GM12878 (cell line): ENCODE results near the gene NAA15. TPM values are rescaled to one million over a fixed set of nuclear protein-coding genes. Genes with fewer than 3 reads are reported as not detected.

ENCODE experiments used
- ATAC-seq: fragments of 200-7000 bp; cut with Tn5 transposase; 3 replicates; pipeline ENCODE4 v1.9.1; 2020; ENCODE audit warnings: mild to moderate bottlenecking, moderate library complexity
- BruUV-seq: library from RNA; stranded (reverse); fragments of 400-500 nt; replicated peaks from 2 replicates; lab custom pipeline; 2021; lab: Mats Ljungman, UMichigan
- CTCF ChIA-PET: fragments of 300-600 bp; sonication (Branson Sonifier 250); formaldehyde crosslinking; extraction: SDS; loops from one replicate; lab custom pipeline; 2021; ENCODE audit warnings: inconsistent platforms; lab: Yijun Ruan, JAX
- POLR2A ChIA-PET: fragments of 350-600 bp; formaldehyde crosslinking; extraction: SDS; loops from one replicate; lab custom pipeline; 2021; ENCODE audit warnings: inconsistent platforms; lab: Charles Lee
- RAD21 ChIA-PET: fragments of 300-600 bp; sonication (Branson Sonifier 250); formaldehyde crosslinking; loops from one replicate; lab custom pipeline; 2023; ENCODE audit warnings: antibody characterized with exemption; ENCODE audit not compliant: unreplicated experiment; lab: Charles Lee
- SMC1A ChIA-PET: fragments of 300-600 bp; sonication (Branson Sonifier 250); formaldehyde crosslinking; loops from one replicate; lab custom pipeline; 2023; ENCODE audit not compliant: unreplicated experiment, uncharacterized antibody; lab: Charles Lee
- DNase-seq: peaks from one replicate; pipeline ENCODE4 v3.0.0-alpha.2; 2011; ENCODE audit warnings: low read depth, low spot score
- FAIRE-seq: peaks from 3 replicates; lab custom pipeline; 2011; peaks lifted over from hg19 to GRCh38; lab: Jason Lieb, UNC
- H2AFZ ChIP-seq: 2 replicates; pipeline ENCODE4 v1.6.0; 2011; ENCODE audit warnings: low read depth, low read length, control low read depth; ENCODE audit not compliant: control insufficient read depth
- H3K27ac ChIP-seq: 2 replicates; pipeline ENCODE4 v1.5.1; 2011; ENCODE audit warnings: control low read depth; ENCODE audit not compliant: control insufficient read depth, insufficient read depth
- H3K27me3 ChIP-seq, 2 experiments: replicated peaks in 1 of 2; 2 replicates each; pipeline versions ENCODE4 v1.6.0 to v1.6.1; 2011; ENCODE audit warnings: low read length in 1 of 2; ENCODE audit not compliant: control insufficient read depth in 2 of 2, insufficient read depth in 2 of 2
- H3K36me3 ChIP-seq, 2 experiments: 2 replicates each; pipeline ENCODE4 v1.5.1; 2011; ENCODE audit warnings: low read length in 1 of 2; ENCODE audit not compliant: control insufficient read depth in 2 of 2, insufficient read depth in 2 of 2
- H3K4me1 ChIP-seq: 2 replicates; pipeline ENCODE4 v1.6.1; 2011; ENCODE audit warnings: mild to moderate bottlenecking, low read length, moderate library complexity, mixed read lengths; ENCODE audit not compliant: control insufficient read depth, insufficient read depth
- H3K4me2 ChIP-seq: 2 replicates; pipeline ENCODE4 v1.6.0; 2011; ENCODE audit warnings: control low read depth; ENCODE audit not compliant: control insufficient read depth, insufficient read depth
- H3K4me3 ChIP-seq: fragments of 200-600 bp; sonication (generic); 2 replicates; pipeline ENCODE4 v1.5.1; 2016
- H3K79me2 ChIP-seq: 2 replicates; pipeline ENCODE4 v1.6.0; 2011; ENCODE audit warnings: low read length; ENCODE audit not compliant: control insufficient read depth, insufficient read depth
- H3K9ac ChIP-seq: 2 replicates; pipeline ENCODE4 v1.8.0; 2011; ENCODE audit warnings: low read length, control low read depth, mixed read lengths; ENCODE audit not compliant: control insufficient read depth, insufficient read depth
- H3K9me3 ChIP-seq: replicated peaks from 3 replicates; pipeline ENCODE4 v1.5.1; 2011; ENCODE audit warnings: mild to moderate bottlenecking, low read length; ENCODE audit not compliant: control insufficient read depth, insufficient read depth
- H4K20me1 ChIP-seq: 2 replicates; pipeline ENCODE4 v1.6.0; 2011; ENCODE audit not compliant: control insufficient read depth, insufficient read depth
- ATF7 ChIP-seq: fragments of 450-650 bp; IDR thresholded peaks from 2 replicates; pipeline ENCODE4 v1.6.1; 2016; ENCODE audit warnings: low read depth, mild to moderate bottlenecking
- CEBPB ChIP-seq, 2 experiments: fragments of 150-350 bp in 1 of 2; IDR thresholded peaks; 2 replicates each; pipeline ENCODE4 v1.6.1; 2012 to 2014; ENCODE audit warnings: low read depth in 2 of 2, low read length in 2 of 2, borderline replicate concordance in 1 of 2, inconsistent platforms in 1 of 2
- CREM ChIP-seq: IDR thresholded peaks from 2 replicates; pipeline ENCODE4 v1.6.1; 2014; ENCODE audit warnings: antibody characterized with exemption, low read depth
- CUX1 ChIP-seq: IDR thresholded peaks from 2 replicates; pipeline ENCODE4 v1.6.1; 2012; ENCODE audit warnings: improper control_type of control experiment, low read depth, low read length; ENCODE audit not compliant: insufficient replicate concordance
- EP300 ChIP-seq, 2 experiments: fragments of 150-350 bp in 1 of 2; IDR thresholded peaks; 2 replicates each; pipeline ENCODE4 v1.6.1; 2011 to 2012; ENCODE audit warnings: low read depth in 2 of 2, low read length in 2 of 2, borderline replicate concordance in 1 of 2, improper control_type of control experiment in 1 of 2, inconsistent platforms in 1 of 2; ENCODE audit not compliant: control insufficient read depth in 1 of 2
- EZH2 ChIP-seq: IDR thresholded peaks from 2 replicates; pipeline ENCODE4 v1.6.1; 2012; ENCODE audit warnings: low read depth, mild to moderate bottlenecking, control low read depth, inconsistent platforms, low read length, borderline replicate concordance; ENCODE audit not compliant: control insufficient read depth
- RAD21 ChIP-seq: IDR thresholded peaks from 2 replicates; pipeline ENCODE4 v1.6.1; 2011; ENCODE audit warnings: mild to moderate bottlenecking, low read depth, low read length, moderate library complexity; ENCODE audit not compliant: insufficient read depth
- SMARCA5 ChIP-seq: fragments of 450-650 bp; IDR thresholded peaks from 2 replicates; pipeline ENCODE4 v1.6.1; 2017; ENCODE audit warnings: mild to moderate bottlenecking
- SRF ChIP-seq, 2 experiments: IDR thresholded peaks; 2 replicates each; pipeline ENCODE4 v1.6.1; 2011; ENCODE audit warnings: low read depth in 2 of 2, low read length in 2 of 2, mild to moderate bottlenecking in 1 of 2, moderate library complexity in 1 of 2
- TARDBP ChIP-seq: IDR thresholded peaks from 2 replicates; pipeline ENCODE4 v1.6.1; 2016; ENCODE audit warnings: borderline replicate concordance
- YY1 ChIP-seq: IDR thresholded peaks from 2 replicates; pipeline ENCODE4 v1.6.1; 2011; ENCODE audit warnings: low read depth, mild to moderate bottlenecking, low read length
- ZNF24 ChIP-seq: fragments of 450-650 bp; IDR thresholded peaks from 2 replicates; pipeline ENCODE4 v1.6.1; 2017; ENCODE audit warnings: antibody characterized with exemption, mild to moderate bottlenecking
- WGBS: methylation state at CpG from one replicate; pipeline ENCODE4 v1.1.6; 2016; ENCODE audit warnings: low lambda C conversion rate; ENCODE audit not compliant: insufficient replicate concordance, insufficient coverage; ENCODE audit errors: missing lambda C conversion rate; 5-methylcytosine and 5-hydroxymethylcytosine counted together
- in situ Hi-C: fragments of 300-500 bp; cut with MboI; formaldehyde crosslinking; loops from 9 replicates; pipeline ENCODE4 v1.14.3; 2018; ENCODE audit warnings: mixed read lengths
- intact Hi-C: fragments of 100-400 bp; cut with micrococcal nuclease; formaldehyde crosslinking; loops from one replicate; pipeline ENCODE4 v1.14.2; 2022; ENCODE audit not compliant: unreplicated experiment
- polyA plus RNA-seq, 11 experiments: library from polyadenylated mRNA; depleted of rRNA in 4 of 11; unstranded in 6 of 11; stranded (reverse) in 5 of 11; fragments of >200 nt; fragmentation: Nextera tagmentation in 4 of 11; fragmentation: Illumina TruSeq in 1 of 11; extraction: Ambion mirVana in 4 of 11; extraction: Trizol in 1 of 11; gene quantifications; 1 replicate in 1 of 11; 2 replicates in 10 of 11; pipeline versions ENCODE4 v1.2.1 to v1.2.3, GENCODE V29; 2011 to 2016; ENCODE audit warnings: inconsistent platforms in 2 of 11, missing spikeins in 2 of 11, low read depth in 1 of 11
- total RNA-seq, 4 experiments: library from RNA; depleted of rRNA in 3 of 4; stranded (reverse); fragments of >200 nt in 3 of 4; fragmentation: Illumina TruSeq in 1 of 4; extraction: Trizol in 1 of 4; gene quantifications; 2 replicates each; pipeline versions ENCODE4 v1.2.1 to v1.2.3, GENCODE V29; 2013 to 2021
- TF ChIP-seq, protein P1 (sequence below): fragments of 450-650 bp; IDR thresholded peaks from 2 replicates; pipeline ENCODE4 v1.6.1; 2016; ENCODE audit warnings: mild to moderate bottlenecking
- TF ChIP-seq, protein P2 (sequence below): fragments of 450-650 bp; IDR thresholded peaks from 2 replicates; pipeline ENCODE4 v1.6.1; 2016; ENCODE audit warnings: mild to moderate bottlenecking

Gene NAA15
- total and polyA plus RNA-seq, 10 of the 15 experiments (the other 5 are each of a cell fraction or from before 2014, with no cell fraction given) = 24.3 to 93.1 (median 51.9) TPM

DNA sequence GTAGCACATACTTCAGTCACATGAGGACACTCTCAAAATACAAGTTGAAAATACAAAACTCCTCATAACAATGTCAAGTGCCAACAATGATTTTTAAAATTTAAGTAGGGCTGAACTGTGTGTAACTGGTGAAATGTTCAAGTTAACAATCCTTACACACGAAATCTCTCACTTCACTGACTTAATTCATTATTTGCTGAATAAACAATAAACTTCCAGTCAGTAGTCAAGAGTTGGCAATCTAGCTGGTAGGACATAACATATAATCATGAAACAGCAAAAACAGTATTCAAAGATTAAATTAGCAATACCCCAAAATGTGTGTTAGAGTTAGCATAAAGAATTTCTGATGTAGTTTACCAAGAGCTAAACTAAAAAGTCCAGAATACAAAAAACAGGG, 150.7 kb downstream of the NAA15 start (continued):
- TF ChIP-seq EZH2 = no peak
- no peak for TF ChIP-seq YY1
- no peak for TF ChIP-seq TARDBP
- TF ChIP-seq CREM = no peak

DNA sequence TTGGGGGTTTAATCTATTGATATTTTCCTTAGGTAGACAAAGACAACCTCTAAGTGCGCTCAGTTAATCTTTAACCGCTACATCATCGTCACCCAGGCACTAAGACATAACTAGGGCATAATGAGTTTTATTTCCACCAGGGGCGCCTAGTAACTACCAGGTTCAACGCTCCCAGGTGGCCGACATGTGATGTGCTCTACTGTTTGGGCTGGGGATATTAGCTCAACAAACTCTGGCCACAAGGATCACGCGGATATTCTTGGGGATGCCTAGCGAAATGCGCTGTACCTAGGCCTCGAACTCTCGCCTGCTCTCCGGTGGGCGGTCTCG, 151.7 kb downstream of the NAA15 start:
- Histone ChIP-seq H2AFZ (peak overlapping the region; percentile 88), H3K9ac (peak overlapping the region; percentile 74), H3K4me3 (peak overlapping the region; percentile 82), H3K79me2 (peaks cover 44% of the 10 kb centered on the region), H4K20me1 (no peaks in the 10 kb centered on the region), H3K27ac (peak overlapping the region; percentile 78), H3K27me3 (no peaks in the 10 kb centered on the region), H3K36me3 (no peaks in the 10 kb centered on the region), H3K4me2 (peak overlapping the region; percentile 32), H3K4me1 (peaks cover 9% of the 10 kb centered on the region; the same call in 1 of the 2 replicates), H3K9me3 (no peaks in the 10 kb centered on the region)
- intact Hi-C loops (loop anchor here (2.0 to 10.0 kb wide), 3 partner anchors 76 to 371 kb away; partner anchors contain the start of genes NAA15 and NDUFC1), in situ Hi-C loops (no loop called here)
- CTCF ChIA-PET = interaction anchor here (0.8 to 1.1 kb wide), 5 partner anchors 8 to 78 kb away, joined by 3 to 4 read pairs (median 3); no protein-coding TSS in a partner anchor
- under 1% methylated on average over 15 of the region's 15 CpGs for WGBS
- POLR2A ChIA-PET = interaction anchor here (0.6 to 0.7 kb wide), 3 partner anchors 34 to 345 kb away, joined by 3 read pairs; no protein-coding TSS in a partner anchor
- ATAC-seq (peak; percentile 76), DNase-seq (peak; percentile 59), FAIRE-seq (peak; percentile 59)
- SMC1A ChIA-PET = no interaction called here
- BruUV-seq = TSS peak; percentile 78
- RAD21 ChIA-PET = interaction anchor here (0.8 to 1.2 kb wide), 2 partner anchors 74 to 152 kb away, joined by 3 to 6 read pairs; partner anchors contain the start of gene NAA15
- peak; percentile 82; the same call in 1 of the 2 replicates for TF ChIP-seq ATF7
- TF ChIP-seq, protein P1, sequence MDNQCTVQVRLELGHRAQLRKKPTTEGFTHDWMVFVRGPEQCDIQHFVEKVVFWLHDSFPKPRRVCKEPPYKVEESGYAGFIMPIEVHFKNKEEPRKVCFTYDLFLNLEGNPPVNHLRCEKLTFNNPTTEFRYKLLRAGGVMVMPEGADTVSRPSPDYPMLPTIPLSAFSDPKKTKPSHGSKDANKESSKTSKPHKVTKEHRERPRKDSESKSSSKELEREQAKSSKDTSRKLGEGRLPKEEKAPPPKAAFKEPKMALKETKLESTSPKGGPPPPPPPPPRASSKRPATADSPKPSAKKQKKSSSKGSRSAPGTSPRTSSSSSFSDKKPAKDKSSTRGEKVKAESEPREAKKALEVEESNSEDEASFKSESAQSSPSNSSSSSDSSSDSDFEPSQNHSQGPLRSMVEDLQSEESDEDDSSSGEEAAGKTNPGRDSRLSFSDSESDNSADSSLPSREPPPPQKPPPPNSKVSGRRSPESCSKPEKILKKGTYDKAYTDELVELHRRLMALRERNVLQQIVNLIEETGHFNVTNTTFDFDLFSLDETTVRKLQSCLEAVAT = peak; percentile 100
- TF ChIP-seq, protein P2, sequence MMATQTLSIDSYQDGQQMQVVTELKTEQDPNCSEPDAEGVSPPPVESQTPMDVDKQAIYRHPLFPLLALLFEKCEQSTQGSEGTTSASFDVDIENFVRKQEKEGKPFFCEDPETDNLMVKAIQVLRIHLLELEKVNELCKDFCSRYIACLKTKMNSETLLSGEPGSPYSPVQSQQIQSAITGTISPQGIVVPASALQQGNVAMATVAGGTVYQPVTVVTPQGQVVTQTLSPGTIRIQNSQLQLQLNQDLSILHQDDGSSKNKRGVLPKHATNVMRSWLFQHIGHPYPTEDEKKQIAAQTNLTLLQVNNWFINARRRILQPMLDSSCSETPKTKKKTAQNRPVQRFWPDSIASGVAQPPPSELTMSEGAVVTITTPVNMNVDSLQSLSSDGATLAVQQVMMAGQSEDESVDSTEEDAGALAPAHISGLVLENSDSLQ = peak; percentile 21; the same call in 1 of the 2 replicates
- TF ChIP-seq ZNF24 = no peak
- peak in 1 of 2 experiments; percentile 85; a peak in 2 of 4 replicates for TF ChIP-seq SRF (IDR thresholded peaks at IDR 0.05; ENCODE audit: low read depth in 2 of 2, low read length in 2 of 2)
- TF ChIP-seq EP300 (IDR thresholded peaks at IDR 0.05; ENCODE audit: borderline replicate concordance in 1 of 2, control insufficient read depth in 1 of 2, low read depth in 2 of 2, low read length in 2 of 2) = peak; percentile 15 to 44; a peak in 1 of 4 replicates
- no peak for TF ChIP-seq CEBPB (IDR thresholded peaks at IDR 0.05; ENCODE audit: borderline replicate concordance in 1 of 2, low read depth in 2 of 2, low read length in 2 of 2)
- TF ChIP-seq SMARCA5 = no peak
- TF ChIP-seq RAD21 = peak; percentile 47
- TF ChIP-seq CUX1 = peak; percentile 82
